DMS 273 treated with DMSO at 0.1 percent for 48 hours (cell line): ENCODE measurements around the gene TRIB2.

Experiments
- DNase-seq: peaks from one replicate; lab custom pipeline; 2025; lab: John Stamatoyannopoulos, UW

Gene TRIB2

DNA sequence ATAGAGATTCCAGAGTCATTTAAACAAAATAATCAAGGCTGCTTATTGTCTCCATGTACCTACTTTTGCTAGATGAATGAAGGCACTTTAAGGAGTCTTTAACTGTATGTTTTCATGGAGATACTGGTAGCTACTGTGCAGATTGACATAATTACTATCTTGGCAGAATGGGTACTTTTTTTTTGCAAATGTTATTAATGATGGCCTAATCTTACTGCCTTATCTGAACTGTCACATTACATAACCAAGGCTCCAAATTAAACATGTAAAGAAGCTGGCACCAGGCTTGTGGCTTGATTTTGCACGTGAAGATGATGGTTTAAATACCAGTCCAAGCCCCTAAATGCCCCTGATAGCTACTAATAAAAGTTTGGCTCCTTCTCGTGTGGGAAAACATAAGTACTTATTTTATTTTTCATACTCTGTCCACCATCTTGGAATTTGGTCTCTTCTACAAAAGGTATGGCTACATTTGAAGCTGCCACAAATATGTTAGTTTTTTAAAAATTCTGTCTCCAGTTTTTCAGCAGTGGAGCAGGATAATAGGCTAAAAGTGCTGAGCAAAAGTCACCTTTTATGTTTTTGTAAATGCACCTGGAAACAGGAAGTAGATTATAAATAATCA, 4.1 kb downstream of the TRIB2 start:
- DNase-seq, result no peak

DNA sequence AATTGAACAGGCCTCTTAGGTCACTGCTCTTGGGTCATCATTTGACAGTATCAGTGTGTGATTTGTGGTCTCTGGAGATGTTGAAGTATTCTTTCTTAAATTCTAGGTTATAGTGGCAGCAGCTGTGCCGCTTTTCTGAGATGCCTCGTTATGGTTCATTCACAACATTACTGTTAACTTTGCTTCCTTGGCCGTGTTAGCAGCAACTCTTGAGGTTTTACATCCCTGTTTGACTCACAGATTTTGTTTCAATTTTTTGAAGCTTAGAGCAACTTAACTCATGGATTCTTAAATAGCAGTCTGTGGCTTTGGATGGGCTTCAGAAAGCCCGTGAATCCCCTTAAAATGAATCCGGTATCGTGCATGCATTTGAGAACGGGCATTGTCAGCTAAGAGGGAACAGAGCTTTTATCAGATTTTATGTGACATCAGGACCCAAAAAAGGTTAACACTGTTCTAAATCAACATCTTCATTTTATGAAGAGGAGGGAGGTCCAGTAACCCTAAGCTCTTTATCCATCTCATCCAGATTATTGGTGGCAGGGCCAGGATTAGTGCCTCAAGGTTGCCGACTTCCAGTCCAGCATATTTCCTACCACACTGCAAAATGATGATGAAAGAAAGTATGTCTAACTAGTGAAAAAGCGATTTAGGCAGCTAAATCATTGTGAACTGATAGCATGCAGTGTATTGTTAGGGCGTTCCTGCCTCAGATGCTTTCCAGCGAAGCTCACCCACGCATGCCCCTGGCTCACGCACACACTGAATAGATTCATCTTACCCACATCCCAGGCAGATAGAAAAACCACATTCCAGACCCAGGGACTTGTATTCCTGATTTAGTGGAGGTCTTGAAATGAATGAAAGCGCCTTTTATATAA, 5.1 kb downstream of the TRIB2 start:
- DNase-seq, result no peak

DNA sequence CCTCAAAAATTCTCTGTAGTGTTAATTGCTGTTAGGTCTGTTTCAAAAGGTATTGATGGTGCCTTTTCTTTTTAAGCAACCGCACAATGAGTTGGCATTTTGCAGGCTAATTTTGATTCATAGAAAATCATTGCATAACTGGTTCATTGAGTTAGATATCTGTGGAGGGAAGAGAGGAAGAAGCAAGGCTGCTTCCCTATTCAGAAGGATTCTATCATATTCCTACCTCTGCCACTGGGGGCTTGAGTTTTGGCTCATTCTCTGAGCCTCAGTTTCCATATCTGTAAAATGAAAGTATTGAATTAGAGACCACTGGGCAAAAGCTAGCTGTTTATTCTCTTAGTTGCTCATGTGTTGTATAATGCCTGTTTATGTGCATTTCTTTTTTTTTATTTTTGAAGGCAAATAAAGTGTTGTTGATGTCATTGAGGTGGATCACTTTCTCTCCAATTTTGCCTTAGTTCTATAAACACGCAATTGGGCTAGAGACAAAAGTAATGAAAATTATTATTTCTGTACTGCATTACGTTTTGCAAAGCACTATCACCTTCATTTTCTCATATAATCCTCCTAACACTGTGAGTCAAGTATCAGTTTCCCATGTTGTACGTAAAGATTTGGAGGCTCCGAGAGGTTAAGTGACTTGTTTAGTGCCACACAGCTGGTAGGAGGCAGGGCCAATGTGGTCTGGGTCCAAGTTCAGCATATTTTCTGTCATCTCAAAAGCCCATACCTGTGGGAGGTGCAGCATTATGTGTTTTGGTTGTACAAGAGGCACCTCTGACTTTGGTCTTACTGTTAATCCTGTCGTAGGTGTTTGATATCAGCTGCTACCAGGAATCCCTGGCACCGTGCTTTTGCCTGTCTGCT, 5.9 kb downstream of the TRIB2 start:
- no peak for DNase-seq

- DNase-seq, result no peak
Measured at GRCh38 chr2:12723736-12724463, 7.2 kb downstream of the TRIB2 start.

- DNase-seq, result no peak
Measured at GRCh38 chr2:12725233-12726187, 8.8 kb downstream of the TRIB2 start.

DNA sequence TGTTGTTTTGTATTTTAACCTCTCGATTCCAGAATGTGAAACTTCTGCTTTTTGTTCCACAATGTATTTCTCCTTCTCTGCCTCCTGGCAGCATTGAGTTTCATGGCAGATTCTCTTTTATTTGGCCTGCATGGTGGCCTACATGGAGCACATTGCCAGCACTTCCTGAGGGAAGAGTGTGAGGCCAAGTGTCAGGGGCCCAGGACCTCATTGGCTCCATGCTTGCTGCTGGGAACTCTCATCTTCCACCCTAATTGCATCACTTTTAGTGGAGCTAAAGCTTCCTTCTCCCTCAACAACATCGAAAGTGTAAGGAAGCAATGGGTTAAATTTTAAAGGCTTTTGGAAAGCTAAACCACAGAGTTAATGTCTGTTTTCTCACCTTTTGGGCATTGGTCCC, 9.5 kb downstream of the TRIB2 start:
- DNase-seq, result no peak

- no peak for DNase-seq
Measured at GRCh38 chr2:12727065-12727464, 10.3 kb downstream of the TRIB2 start.

- no peak for DNase-seq
Measured at GRCh38 chr2:12727641-12728040, 10.9 kb downstream of the TRIB2 start.

GRCh38 chr2:12728221-12728777, 11.6 kb downstream of the TRIB2 start:
- no peak for DNase-seq

DNA sequence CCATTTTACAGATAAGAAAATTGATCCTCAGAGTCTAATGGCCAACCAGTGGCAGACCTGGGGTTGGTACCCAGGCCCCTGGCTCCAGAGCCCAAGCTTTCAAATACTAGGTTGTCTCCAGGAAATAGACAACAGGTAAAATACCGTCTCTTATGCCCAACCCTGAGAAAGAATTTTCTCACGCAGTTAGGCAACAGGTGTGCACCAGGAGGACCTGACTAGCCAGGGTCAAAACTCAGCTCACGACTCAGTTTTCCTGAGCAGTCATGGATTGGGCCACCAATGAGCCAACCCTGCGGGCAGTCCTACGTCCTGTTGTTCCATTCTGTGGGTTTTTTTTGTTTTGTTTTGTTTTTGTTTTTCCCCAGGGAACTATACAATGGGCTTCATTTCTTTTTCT, 13.5 kb downstream of the TRIB2 start:
- no peak for DNase-seq

DNA sequence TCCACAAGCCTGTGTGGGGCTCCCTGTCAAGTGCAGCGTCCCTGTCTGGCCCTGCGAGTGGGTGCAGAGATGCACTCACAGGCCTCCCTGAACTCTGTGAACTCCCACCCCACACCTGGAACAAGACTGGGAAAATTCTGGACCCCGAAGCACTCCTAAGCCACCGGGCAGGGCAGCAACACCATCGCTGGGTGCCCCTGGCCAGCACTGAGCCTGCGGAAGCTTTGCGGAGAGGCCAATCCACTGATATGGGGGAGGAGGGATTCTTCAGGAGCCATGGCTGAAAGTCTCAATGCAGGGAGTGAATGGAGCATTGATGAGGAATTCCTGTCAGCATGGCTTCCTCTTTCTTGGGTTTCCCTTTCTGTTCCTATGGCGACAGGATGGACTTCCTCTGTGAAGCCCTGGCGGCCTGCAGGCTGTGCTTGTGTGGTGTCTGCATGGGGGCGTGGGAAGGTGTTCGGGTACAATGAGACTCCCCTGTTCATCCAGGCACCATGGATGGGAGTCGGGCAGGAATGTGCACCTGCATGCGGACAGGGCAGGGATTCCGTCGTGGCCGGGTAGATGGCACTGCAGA, 15.1 kb downstream of the TRIB2 start:
- no peak for DNase-seq

DNA sequence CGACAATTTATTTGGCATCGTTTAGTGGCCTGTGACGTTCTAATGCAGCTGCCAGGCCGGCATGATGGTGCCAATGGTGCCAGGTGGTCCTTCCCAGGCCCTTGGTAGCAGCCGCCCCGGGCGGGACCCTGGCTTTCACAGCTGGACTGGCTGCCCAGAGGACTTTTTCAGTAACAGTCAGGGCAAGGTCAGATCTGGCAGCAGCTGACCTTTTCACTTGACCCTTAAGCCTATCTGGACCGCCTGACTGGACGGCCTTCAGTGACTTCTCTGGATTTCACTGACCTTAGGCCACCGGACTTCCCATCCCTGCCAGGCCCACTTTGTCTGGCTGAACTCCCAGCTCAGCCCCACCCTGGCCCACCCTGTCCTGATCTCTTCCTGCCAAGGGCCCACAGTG, 15.9 kb downstream of the TRIB2 start:
- no peak for DNase-seq

DNA sequence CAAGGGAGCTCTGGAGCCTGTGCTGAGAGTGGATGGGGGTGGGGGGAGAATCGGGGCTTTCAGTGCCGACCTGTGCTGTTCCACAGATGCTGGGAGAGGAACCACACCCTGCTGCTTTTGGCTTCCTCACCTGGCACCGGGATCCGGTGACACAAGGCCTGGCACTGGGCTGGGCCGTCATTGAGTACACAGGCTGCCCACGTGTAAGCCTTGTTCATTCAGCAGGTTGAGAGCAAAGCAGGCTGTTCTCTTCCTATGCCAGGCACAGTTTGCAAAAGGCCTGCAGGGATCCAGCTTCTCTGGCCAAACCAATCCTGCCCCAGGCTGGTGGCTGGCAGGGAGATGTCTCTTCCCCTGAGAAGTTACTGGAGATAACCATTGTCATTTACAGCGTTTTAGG, 17.1 kb downstream of the TRIB2 start:
- no peak for DNase-seq

- no peak for DNase-seq
Measured at GRCh38 chr2:12734914-12735654, 18.3 kb downstream of the TRIB2 start.

- DNase-seq, result no peak
Measured at GRCh38 chr2:12737297-12737696, 20.6 kb downstream of the TRIB2 start.

GRCh38 chr2:12737738-12738485, 21.2 kb downstream of the TRIB2 start:
- DNase-seq, result no peak

GRCh38 chr2:12739721-12740254, 23.1 kb downstream of the TRIB2 start:
- DNase-seq, result no peak

DNA sequence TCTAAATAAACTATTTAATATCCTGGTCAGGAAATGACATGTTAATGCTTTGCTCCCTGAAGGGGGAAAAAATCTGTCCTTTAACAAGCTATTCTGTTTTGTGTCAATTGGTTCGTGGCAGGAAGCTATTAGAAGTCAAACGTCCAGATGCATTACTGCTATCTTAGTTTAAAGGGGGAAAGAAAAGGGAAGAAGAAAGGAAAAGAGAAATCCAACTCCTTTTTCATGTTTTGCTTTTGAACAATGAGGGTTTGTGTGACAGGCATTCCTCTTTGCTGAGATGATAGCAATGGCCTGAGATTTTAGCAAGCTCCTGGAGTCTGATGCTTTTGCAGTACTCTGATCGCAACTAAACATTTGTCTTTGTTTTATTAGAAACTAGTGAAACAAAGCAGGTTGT, 24.6 kb downstream of the TRIB2 start:
- no peak for DNase-seq
